GM20431 (cell line): ENCODE results near the gene METTL24.

Experiments used
- in situ Hi-C: fragments of 300-500 bp; cut with MseI, MboI; formaldehyde crosslinking; loops from one replicate; pipeline ENCODE4 v1.15.0; 2020; ENCODE audit warnings: low sequenced_read_pairs; ENCODE audit not compliant: unreplicated experiment

The METTL24 gene

DNA sequence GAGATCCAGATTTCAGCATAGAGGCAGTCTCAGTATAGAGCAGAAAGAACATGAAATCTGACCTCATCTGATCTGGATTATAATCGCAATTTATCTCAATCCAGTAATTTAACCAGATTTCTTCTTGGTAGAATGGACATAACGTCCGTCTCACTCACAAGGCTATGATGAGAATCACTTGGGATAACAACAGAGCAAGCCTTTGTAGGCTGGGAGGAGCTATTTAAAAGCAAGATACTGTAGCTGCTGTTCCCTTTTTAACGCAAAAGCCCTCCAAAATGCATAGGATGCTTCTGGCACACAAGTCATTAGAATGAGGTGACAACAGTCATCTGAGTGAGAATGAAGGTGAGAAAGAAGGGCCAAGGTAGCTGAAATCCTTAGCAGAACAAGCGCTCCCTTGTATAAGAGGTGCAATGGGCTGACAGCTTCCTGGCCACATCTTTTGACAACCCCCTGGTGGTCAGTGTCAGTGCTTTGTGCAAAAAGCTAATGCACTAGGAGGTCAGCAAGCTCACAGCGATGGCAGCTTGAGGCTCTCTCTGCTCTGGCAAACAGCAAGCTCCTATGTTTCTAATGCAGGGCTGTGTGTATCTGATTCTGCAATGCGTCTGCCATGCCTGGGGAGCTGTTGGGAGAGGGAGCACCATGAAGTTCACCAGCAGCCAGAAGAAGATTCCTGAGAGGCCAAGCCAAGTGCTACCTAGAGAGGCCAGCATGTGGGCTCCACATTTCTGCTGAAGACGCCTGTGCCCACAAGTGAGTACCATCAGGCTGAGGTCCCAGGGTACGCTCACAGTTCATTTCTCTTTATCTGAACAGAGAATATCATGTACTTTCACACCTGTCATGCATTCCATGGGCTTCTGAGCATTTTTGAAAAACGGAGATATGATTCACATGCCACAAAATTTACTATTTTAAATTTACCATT is 16.2 kb downstream of the METTL24 start:
- in situ Hi-C loops = no loop called here

DNA sequence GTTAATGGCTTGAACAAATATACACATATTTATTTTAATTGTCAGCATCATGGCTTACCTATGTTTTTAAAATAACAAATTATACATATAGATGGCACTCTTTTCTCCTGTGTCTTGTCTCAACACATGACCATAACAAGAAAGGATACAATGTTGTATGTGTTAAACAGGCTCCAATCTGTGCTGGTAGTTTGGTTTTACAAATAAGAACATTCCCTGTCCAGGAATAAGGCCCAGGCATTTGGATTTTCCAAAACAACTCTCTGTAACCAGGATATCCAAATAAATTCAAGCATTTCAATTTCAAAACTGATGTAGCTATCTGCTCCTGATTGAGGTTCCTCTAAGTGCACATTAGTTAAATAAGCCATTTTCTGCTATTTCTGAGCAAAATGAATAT is 17.1 kb downstream of the METTL24 start:
- in situ Hi-C loops = no loop called here

DNA sequence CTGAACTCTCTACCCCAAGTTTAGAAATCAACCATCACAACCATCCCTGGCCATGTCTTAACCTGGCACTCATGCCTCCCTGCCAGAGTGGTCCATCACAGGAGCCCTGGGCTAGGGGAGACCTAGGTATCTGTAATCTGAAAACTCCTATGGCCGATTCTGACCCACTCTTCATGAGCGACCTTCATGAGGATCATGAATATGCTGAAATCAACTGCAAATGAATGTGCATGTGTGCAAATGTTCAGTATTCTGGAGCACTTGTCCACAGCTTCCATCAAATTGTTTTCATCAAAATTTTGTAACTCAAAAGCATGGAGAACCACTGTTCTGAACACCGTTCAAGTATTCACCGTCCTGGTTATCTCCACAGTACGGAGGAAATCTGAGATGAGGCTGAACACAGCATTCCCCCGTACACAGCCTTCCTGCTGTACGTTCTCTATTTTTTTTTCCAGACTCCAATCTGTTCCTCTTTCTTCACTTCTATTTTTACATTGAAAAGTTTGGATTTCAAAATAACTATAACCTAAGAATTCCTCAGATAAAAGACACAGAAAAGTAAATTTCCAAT is 17.7 kb downstream of the METTL24 start:
- in situ Hi-C loops = no loop called here

DNA sequence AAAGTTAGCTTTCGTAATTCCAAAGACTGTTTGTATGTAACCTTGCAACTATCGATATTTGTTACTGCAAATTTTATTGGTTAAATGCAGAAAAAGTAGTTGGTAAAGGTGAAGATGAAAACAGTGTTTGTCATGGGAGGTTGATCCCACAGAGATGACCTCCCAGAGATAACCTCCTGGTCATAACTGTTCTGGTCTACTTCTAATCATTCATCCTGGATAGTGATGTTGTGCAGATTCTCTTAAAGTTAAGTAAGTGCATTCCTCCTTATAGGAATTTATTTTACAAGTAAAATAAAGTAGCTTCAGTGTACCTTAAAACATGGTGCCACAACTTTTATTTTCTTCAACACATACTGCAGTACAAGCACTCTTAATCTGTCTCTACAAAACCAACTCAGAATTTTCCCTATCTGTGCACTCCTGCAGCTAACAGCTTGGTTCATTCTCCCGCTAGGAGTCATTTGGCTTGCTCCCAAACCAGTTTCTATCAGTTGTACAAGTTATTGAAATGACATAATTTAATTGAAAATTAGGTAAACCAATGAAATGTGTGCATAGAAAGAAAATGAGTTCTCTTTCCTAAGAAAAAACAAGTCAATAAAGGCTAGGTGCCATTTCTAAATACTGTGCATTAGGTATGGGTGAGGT is 19.2 kb downstream of the METTL24 start:
- in situ Hi-C loops = no loop called here

DNA sequence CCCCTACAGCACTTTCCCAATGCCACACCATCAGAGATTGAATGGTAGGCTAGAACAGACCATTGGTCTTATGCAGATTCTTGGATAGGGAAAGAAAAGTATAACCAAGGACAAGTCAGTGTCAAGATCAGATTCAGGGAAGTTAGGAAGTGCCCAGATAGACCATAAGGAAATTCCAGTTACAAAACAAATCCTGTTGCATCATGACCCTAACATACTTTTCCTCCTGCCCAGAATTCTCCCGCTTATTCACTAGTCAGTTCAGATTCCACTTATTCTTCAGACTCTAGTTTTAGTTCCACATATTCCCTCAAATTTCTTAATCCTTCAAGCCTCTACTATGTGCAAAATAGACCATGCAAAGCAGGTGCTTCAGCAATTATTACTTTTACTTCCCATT is 20.7 kb downstream of the METTL24 start:
- in situ Hi-C loops = no loop called here

DNA sequence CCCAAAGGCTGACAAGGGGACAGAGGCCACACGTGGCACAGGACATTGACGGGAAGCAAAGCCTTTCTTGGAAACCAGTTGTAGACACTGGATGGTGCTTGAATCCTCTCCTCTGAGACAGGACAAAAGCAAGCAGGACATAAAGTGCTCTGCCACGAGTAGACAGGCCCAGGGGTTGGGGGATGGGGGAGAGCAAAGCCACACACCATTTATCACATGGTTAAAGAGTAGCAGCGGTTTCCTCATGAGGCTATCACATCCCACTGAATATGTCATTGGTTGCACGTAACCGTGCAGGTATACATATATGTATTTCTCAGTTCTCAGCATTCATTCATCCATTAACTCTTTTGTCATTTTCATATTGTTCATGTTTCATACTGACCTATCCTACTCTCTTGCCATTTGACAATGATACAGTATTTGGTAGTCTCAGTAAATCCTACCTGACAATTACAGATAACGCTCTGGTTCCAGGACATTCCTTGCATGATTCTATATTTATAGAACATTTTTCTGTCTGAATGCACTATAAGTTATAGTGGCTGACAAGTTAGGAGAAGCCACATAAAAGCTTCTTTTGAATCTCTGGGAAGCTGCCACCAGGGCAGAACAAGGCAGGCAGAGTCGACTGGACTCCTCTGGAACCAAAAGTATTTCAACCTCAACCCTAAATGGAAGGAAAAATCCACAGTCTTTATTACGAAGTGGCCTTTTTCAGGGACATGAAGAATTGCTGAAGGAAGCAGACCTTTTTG is 23.5 kb downstream of the METTL24 start:
- in situ Hi-C loops = no loop called here

DNA sequence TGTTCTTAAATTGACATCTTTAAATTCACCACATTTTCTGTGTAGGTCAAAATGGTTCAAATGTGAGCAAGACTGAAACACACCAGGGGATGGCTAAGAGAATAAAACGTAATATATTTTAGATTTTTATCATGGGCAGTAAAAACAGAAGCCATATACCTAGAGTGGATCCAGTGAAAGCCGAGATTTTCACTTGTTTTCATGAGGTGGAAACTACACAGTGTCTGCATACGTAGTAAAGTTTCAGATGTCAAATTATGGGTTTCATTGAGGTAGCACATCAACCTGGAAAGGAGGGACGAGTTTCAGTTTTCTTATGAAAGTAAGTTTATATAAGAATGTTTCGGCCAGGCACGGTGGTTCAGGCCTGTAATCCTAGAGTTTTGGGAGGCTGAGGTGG is 25.9 kb downstream of the METTL24 start:
- in situ Hi-C loops = no loop called here

DNA sequence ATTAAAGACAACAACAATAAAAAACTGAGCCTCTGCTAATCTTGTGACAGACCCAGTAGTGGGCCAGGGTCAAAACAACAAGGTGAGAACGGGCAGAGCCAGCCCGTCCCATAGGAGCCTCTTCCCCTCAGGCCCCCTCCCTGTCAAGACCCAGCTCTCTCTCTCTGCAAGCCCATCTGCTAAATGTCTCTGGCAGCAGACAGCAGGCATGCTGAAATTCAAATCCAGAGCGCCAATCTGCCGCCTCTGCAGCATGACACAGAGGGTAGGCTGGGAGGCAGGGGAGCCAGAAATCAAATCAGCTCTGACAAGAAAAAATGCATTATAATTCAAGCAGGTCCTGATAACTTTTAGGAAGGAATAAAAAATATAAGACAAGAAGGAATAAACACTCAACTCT is 26.3 kb downstream of the METTL24 start:
- in situ Hi-C loops = no loop called here

DNA sequence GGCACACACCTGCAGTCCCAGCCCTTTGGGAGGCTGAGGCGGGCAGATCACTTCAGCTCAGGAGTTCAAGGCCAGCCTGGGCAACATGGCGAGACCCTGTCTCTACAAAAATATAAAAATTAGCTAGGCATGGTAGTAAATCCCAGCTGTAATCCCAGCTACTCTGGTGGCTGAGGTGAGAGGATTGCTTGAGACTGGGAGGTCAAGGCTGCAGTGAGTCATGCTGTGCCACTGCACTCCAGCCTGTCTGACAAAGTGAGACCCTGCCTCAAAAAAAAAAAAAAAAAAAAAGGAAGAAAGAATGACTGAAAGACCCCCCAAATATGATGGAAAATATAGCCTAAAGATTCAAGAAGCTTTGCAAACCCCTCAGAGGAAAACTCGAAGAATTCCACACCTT is 26.8 kb downstream of the METTL24 start:
- in situ Hi-C loops = no loop called here

DNA sequence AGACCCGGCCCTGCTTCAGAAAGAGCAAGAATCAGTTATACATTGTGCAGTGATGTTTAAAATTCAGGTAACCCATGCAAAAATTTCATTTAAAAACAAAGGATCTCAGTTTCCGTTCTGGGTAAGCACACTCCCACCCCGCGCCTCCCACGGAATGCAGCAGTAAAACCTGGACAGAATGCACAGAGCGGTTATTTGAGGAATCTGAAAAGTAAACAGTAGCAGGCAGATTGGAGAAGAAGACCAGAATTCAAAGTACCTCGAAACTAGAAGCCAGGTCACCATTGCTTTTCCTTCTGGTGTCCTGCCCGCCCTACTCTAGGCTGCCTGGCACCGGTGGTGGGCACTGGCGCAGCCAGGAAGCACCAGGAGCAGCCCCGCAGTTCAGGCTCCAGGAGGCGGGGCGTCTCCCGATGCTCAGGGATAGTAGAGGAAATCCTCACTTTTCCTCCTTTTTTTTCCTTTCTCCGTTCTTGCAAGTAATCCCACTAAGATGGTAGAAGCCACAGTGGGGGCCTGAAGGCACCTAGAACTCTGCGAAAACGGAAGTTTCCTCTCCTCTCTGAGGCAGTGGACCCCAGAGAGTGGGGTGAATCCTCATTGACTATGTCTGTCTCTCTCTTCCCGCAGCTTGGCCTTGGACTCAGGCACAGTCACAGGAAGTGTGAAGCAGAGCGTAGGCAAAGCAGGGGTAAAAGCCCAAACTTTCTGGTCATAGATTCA is 28.3 kb downstream of the METTL24 start:
- in situ Hi-C loops = no loop called here

DNA sequence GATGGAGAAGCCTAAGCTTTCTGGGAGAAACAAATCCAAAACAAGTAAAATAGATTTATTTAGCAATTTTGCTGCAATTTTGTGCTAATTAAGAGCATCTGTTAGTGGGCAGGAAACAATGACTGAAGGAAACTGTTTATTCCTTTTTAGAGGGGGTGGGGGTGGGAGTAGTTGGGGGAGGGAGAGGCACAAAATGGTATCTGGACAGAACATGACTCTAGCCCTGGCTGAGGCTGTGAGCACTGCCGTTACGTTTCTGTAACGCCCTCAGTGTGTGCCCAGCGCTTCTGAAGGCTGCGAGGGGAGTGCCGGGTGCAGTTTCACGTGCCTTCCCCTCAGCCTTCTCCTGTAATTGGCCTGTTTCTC is 28.8 kb downstream of the METTL24 start:
- in situ Hi-C loops = no loop called here

DNA sequence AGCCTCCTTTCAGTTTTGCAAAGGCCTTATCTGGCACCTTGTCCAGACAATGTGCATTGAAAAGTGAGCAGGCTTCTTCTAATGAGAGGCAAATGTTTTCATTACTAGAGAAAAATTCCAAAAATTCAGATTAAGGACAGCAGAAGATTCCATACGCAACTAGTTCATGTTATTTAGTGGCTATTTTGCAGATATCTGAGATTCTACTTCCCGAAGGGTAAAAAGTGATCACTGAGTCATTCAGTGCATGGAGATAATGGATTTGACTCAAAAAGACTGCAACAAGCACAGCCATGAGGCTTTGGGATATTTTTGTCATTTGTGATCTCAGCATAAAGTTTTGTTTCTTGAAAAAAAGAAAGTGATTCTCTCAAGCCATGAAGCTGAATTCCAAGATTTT is 29.9 kb downstream of the METTL24 start:
- in situ Hi-C loops = no loop called here

DNA sequence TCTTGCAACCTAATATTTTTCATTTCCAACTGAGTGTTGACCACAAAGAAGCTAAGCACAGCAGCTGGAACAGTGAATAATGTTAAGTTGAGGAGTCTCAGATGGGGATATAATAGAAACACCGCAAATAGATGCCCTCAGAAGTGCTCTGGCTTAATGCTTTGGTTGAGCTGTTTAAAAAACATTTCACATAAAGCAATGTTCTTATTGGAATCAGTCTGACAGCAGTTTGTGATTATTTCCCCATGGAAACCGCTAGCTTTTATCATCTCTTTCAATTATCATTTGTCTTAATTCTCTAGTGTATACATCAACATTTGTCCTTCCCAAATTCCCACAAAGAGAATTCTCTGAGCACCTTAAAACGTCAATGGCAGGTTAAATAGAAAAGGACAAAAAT is 30.8 kb downstream of the METTL24 start:
- in situ Hi-C loops = no loop called here

DNA sequence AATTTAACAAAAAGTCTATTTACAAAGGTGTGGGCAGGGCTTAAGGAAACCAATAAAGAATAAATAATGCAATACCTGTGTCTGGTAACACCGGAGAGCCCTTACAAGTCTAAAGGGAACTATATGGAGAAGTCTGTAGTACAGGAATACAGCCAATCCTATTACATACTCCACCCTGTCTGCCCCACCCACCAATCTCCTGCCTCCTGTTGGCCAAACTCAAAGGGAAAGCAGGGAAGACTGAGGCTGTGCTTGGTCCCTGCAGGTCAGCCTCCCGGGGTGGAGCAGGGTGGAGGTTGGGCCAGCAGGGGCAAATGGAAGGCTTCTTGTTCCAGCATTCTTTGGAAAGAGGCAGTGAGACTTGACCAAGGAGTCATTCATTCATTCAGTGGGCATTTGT is 31.5 kb downstream of the METTL24 start:
- in situ Hi-C loops = no loop called here

DNA sequence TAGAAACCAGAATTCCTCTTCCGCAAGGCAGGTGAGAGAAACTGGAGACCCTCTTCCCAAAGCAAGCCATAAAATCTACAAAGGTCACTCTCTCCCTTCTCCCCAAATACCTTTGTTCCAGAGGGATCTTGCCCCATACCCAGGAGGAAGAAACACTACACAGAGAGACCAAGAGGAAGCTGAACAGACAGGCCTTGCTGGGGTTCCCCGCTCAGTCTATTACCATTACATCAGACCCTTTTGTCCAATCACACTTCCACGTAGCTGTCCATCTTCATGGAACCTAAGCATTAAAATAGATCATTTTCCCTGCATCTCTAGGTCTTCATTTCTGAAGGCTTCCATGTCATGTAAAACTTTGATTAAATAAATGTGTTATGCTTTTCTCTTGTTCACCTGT is 32.1 kb downstream of the METTL24 start:
- in situ Hi-C loops = no loop called here

DNA sequence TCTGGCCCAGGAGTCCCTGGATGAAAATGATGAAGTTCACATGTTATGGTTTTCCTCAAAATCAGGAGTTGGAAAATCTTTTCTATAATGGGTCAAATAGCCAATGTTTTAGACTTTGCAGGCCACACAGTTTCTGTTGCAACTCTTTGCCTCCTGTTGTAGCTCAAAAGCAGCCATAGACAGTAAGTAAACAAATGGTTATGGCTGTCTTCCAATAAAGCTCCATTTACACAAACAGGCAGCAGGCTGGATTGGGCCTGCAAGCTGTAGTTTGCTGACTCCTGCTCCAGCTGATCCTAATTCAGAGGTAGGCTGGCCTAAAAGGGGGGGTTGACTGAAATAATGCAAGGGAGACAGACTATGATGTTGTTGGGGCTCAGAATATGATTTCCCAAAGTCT is 33.0 kb downstream of the METTL24 start:
- in situ Hi-C loops = no loop called here

DNA sequence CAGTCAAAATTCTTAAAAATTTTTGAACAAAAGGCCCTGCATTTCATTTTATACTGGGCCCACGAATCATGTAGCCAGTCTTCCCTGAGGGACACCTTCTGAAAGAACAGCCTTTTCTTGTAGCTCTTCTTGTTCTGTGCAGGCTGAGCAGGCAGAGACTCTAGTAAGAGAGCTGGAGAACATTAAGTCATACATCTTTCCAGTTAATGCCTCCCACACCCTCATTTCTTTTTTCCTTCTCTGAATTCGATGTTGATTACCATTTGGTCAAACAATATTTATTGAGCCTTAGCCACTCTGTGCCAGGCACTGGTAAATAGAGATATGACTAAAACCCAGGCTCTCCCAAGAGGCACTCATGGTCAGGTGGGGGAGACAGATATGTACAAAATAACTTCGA is 33.6 kb downstream of the METTL24 start:
- in situ Hi-C loops = no loop called here

DNA sequence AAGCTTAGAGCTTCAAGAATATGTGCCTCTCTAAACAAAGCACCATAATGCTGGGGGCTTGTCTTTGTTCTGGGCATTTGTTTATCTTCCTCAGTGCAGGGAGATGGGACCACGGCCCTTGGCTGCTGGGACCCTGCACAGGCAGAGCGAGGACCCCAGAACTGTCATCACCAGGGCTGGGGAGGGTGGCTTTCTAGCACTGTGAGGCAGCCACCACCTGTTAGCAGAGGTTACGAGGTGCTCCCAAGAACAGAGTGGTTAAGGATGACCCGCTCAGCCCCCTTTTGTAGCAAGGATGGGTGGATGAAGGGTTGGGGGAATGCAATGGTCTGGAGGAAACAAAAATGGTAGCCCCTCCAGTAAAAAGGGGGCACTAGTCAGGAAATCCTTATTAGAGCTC is 34.9 kb downstream of the METTL24 start:
- in situ Hi-C loops = no loop called here

DNA sequence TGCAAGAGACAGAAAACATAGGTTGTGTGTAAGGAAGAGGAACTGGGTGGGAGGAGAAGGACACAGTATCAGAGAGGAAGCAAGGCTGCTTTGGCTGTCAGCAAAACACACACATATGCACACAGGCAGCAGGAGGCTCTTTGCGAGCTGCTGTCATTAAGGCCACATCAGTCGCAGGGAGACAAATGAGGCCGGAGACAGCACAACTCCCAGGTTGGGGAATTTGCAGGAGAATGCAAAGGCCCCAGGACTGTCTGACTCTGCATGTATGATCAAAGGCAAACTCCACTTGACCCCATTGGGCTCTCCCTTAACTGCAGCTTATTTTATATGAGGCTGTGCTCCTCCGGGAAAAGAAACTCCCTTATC is 35.3 kb downstream of the METTL24 start:
- in situ Hi-C loops = no loop called here
